ENCODE data around the gene DNM1. TPM values are rescaled to one million over a fixed set of nuclear protein-coding genes. Genes with fewer than 3 reads are reported as not detected.
A peak's percentile ranks its signal among the peaks of the same experiment; 100 is the strongest.

Gene DNM1
- total RNA-seq, 4 donors from 2014 or later = 4.3 to 18.9 (median 10.1) TPM

- DNase-seq (ENCODE audit: low spot score in 2 of 2) = peak; percentile 96 to 98
- TF ChIP-seq POLR2AphosphoS5 (IDR thresholded peaks at IDR 0.05) (no peak), POLR2A (IDR thresholded peaks at IDR 0.05) (peak in 1 of 2 donors; percentile 40), EP300 (IDR thresholded peaks at IDR 0.05) (no peak)
- TF ChIP-seq, protein P1, sequence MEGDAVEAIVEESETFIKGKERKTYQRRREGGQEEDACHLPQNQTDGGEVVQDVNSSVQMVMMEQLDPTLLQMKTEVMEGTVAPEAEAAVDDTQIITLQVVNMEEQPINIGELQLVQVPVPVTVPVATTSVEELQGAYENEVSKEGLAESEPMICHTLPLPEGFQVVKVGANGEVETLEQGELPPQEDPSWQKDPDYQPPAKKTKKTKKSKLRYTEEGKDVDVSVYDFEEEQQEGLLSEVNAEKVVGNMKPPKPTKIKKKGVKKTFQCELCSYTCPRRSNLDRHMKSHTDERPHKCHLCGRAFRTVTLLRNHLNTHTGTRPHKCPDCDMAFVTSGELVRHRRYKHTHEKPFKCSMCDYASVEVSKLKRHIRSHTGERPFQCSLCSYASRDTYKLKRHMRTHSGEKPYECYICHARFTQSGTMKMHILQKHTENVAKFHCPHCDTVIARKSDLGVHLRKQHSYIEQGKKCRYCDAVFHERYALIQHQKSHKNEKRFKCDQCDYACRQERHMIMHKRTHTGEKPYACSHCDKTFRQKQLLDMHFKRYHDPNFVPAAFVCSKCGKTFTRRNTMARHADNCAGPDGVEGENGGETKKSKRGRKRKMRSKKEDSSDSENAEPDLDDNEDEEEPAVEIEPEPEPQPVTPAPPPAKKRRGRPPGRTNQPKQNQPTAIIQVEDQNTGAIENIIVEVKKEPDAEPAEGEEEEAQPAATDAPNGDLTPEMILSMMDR (IDR thresholded peaks at IDR 0.05) = no peak
- peaks cover 17% of the 10 kb centered on the region for H3K36me3 ChIP-seq
- no peaks in the 10 kb centered on the region for H3K27me3 ChIP-seq
- WGBS = 0% methylated on average over 24 of the region's 77 CpGs
- H3K27ac ChIP-seq = peak within 1 kb of the TSS; percentile 77
- H3K4me1 ChIP-seq = peaks cover 28% of the 10 kb centered on the region
- H3K9me3 ChIP-seq = no peaks in the 10 kb centered on the region
- H3K4me3 ChIP-seq = peak within 1 kb of the TSS; percentile 78
Observed at GRCh38 chr9:128159784-128160602, 43.2 kb upstream of the DNM1 start, which contains the start of gene BBLN. TSS of gene BBLN (plus strand) at chr9:128160265. CDS start at chr9:128160408, 143 bp downstream.

- 0% methylated on average over 9 of the region's 23 CpGs for whole genome bisulfite sequencing
- Histone ChIP-seq H3K36me3 (peaks cover 18% of the 10 kb centered on the region), H3K27ac (peak overlapping the region; percentile 73), H3K27me3 (no peaks in the 10 kb centered on the region), H3K4me3 (peak overlapping the region; percentile 78), H3K4me1 (peaks cover 28% of the 10 kb centered on the region), H3K9me3 (no peaks in the 10 kb centered on the region)
- TF ChIP-seq POLR2AphosphoS5 (IDR thresholded peaks at IDR 0.05) (no peak), POLR2A (IDR thresholded peaks at IDR 0.05) (no peak), EP300 (IDR thresholded peaks at IDR 0.05) (no peak)
- TF ChIP-seq, protein P1 (IDR thresholded peaks at IDR 0.05) = no peak
- peak in 1 of 2 donors; percentile 73 for DNase-seq (ENCODE audit: low spot score in 2 of 2)
Observed at GRCh38 chr9:128160603-128160987, 42.6 kb upstream of the DNM1 start.

DNA sequence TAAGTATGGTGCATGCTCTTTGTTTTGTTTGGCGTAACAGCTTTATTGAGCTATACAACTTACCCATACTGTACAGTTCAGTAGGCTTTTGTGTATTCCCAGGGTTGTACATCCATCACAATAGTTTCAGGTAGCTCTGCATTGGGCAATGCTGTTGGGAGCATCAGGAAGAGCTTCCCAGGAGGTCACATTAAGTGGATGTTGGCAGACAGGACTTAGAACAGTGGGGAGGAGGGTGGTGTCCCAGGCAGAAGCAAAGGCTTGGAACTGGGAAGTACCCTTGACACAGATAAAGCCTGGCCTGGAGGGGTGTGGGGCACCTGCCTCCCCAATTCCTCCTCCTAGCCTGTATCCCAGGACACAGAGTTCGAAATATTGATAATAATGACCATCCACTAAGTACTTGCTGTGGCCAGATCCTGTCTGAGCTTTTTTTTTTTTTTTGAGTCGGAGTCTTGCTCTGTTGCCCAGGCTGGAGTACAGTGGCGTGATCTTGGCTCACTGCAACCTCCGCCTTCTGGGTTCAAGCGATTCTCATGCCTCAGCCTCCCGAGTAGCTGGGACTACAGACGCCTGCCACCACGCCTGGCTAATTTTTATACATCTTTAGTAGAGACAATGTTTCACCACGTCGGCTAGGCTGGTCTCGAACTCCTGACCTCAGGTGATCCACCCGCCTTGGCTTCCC is 41.8 kb upstream of the DNM1 start:
- H3K27me3 ChIP-seq = no peaks in the 10 kb centered on the region
- no peak overlapping the region for H3K4me3 ChIP-seq
- peaks cover 28% of the 10 kb centered on the region for H3K4me1 ChIP-seq
- H3K27ac ChIP-seq = no peak overlapping the region
- WGBS = 87% methylated on average over 13 of the region's 13 CpGs
- no peak for DNase-seq (ENCODE audit: low spot score in 2 of 2)
- peaks cover 26% of the 10 kb centered on the region for H3K36me3 ChIP-seq
- no peak for TF ChIP-seq EP300 (IDR thresholded peaks at IDR 0.05)
- TF ChIP-seq POLR2A (IDR thresholded peaks at IDR 0.05) = no peak
- TF ChIP-seq, protein P1 (IDR thresholded peaks at IDR 0.05) = no peak
- TF ChIP-seq POLR2AphosphoS5 (IDR thresholded peaks at IDR 0.05) = no peak
- H3K9me3 ChIP-seq = no peaks in the 10 kb centered on the region

GRCh38 chr9:128162215-128163026 is 40.8 kb upstream of the DNM1 start:
- peak in 1 of 2 donors; percentile 61 for DNase-seq (ENCODE audit: low spot score in 2 of 2)
- H3K27me3 ChIP-seq = no peaks in the 10 kb centered on the region
- H3K4me1 ChIP-seq = peaks cover 28% of the 10 kb centered on the region
- peaks cover 36% of the 10 kb centered on the region for H3K36me3 ChIP-seq
- WGBS = 73% methylated on average over 10 of the region's 10 CpGs
- no peak overlapping the region for H3K27ac ChIP-seq
- TF ChIP-seq POLR2A (IDR thresholded peaks at IDR 0.05) (no peak), EP300 (IDR thresholded peaks at IDR 0.05) (no peak), POLR2AphosphoS5 (IDR thresholded peaks at IDR 0.05) (no peak)
- H3K4me3 ChIP-seq = no peak overlapping the region
- H3K9me3 ChIP-seq = no peaks in the 10 kb centered on the region

DNA sequence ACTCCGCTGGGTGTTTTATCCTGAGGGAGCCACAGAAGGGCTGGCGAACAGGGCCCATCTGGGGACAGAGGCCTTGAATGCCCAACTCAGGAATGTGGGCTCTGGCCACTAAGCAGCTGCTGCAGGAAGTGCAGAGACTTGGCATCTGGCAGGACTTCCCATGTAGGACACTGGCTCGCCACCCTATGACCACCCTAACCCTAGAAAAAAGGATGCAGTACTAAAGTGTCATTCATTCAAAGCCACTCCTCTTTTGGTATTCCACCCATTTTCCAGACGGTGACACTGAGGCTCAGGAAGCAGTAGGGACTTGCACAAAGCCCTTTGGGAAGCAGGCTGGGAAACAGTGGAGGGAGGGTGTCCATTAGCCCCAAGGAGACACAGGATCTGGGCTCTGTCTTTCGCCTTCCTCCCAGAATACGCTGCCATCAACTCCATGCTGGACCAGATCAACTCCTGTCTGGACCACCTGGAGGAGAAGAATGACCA is 40.1 kb upstream of the DNM1 start:
- Histone ChIP-seq H3K4me1 (peaks cover 28% of the 10 kb centered on the region), H3K9me3 (no peaks in the 10 kb centered on the region), H3K27ac (no peak overlapping the region), H3K27me3 (no peaks in the 10 kb centered on the region), H3K36me3 (peaks cover 43% of the 10 kb centered on the region), H3K4me3 (no peak overlapping the region)
- DNase-seq (ENCODE audit: low spot score in 2 of 2) = no peak
- TF ChIP-seq POLR2AphosphoS5 (IDR thresholded peaks at IDR 0.05) (no peak), POLR2A (IDR thresholded peaks at IDR 0.05) (no peak)
- WGBS = 87% methylated on average over 6 of the region's 6 CpGs
